Esophagus muscularis mucosa (tissue), 4 donors: ENCODE measurements around the gene SEZ6L2.

Experiments
- EP300 ChIP-seq: sonication (generic); formaldehyde crosslinking; IDR thresholded peaks from one replicate; pipeline ENCODE4 v1.6.1; 2017; ENCODE audit warnings: antibody characterized with exemption
- POLR2A ChIP-seq: fragments of 450-650 bp; IDR thresholded peaks from one replicate; pipeline ENCODE4 v1.6.1; 2017; ENCODE audit warnings: antibody characterized with exemption, moderate library complexity, mild to moderate bottlenecking, low read depth
- TF ChIP-seq, protein P1 (sequence below), 3 experiments: fragments of 200-600 bp in 2 of 3; fragments of 450-650 bp in 1 of 3; sonication (generic) in 2 of 3; IDR thresholded peaks; one replicate each; pipeline ENCODE4 v1.5.1; 2017 to 2019; ENCODE audit warnings: antibody characterized with exemption in 3 of 3, mild to moderate bottlenecking in 2 of 3, moderate library complexity in 1 of 3

DNA sequence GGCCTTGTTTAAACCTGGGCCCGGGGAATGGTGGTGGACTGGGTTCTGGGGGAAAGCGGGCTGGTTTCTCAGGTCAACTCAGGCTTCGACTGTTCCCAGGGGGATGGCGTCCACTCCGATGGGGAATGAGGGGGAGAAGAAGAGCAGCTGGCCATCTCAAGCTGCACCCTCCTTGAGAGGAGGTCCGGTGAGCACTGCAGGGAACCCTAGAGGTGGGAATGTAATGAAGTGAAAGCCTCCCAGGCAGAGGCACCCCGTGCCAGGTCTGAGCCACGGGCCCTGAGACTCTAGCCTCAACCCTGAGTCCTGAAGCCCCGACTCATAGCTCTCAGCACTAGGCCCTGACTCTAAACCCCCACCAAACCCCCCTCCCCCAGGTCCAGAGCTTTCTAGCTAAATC lies 35.1 kb downstream of the SEZ6L2 start:
- TF ChIP-seq, protein P1, sequence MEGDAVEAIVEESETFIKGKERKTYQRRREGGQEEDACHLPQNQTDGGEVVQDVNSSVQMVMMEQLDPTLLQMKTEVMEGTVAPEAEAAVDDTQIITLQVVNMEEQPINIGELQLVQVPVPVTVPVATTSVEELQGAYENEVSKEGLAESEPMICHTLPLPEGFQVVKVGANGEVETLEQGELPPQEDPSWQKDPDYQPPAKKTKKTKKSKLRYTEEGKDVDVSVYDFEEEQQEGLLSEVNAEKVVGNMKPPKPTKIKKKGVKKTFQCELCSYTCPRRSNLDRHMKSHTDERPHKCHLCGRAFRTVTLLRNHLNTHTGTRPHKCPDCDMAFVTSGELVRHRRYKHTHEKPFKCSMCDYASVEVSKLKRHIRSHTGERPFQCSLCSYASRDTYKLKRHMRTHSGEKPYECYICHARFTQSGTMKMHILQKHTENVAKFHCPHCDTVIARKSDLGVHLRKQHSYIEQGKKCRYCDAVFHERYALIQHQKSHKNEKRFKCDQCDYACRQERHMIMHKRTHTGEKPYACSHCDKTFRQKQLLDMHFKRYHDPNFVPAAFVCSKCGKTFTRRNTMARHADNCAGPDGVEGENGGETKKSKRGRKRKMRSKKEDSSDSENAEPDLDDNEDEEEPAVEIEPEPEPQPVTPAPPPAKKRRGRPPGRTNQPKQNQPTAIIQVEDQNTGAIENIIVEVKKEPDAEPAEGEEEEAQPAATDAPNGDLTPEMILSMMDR (IDR thresholded peaks at IDR 0.05), result no peak
- no peak for TF ChIP-seq EP300
- TF ChIP-seq POLR2A, result no peak
